GM23338 (cell line): ENCODE results near the gene PARD3. TPM values are rescaled to one million over a fixed set of nuclear protein-coding genes. Genes with fewer than 3 reads are reported as not detected.
A peak's percentile ranks its signal among the peaks of the same experiment; 100 is the strongest.

ENCODE experiments used
- ATAC-seq: fragments of 200-7000 bp; cut with Tn5 transposase; 3 replicates; pipeline ENCODE4 v1.9.1; 2020
- DNase-seq: peaks from one replicate; pipeline ENCODE4 v3.0.0-alpha.2; 2015; ENCODE audit warnings: low spot score
- H2AFZ ChIP-seq: fragments of 200-600 bp; sonication (generic); 2 replicates; pipeline ENCODE4 v1.8.0; 2016; ENCODE audit warnings: antibody characterized with exemption, mild to moderate bottlenecking, moderate library complexity
- H3F3A ChIP-seq: fragments of 200-600 bp; sonication (generic); replicated peaks from 2 replicates; pipeline ENCODE4 v1.8.0; 2017; ENCODE audit warnings: antibody characterized with exemption, mixed run types, low read depth
- H3K27ac ChIP-seq: fragments of 200-600 bp; sonication (generic); 2 replicates; pipeline ENCODE4 v1.6.1; 2016; ENCODE audit warnings: low read depth
- H3K27me3 ChIP-seq: fragments of 200-600 bp; sonication (generic); 2 replicates; pipeline ENCODE4 v1.8.0; 2016; ENCODE audit warnings: mild to moderate bottlenecking, mixed run types, moderate library complexity; ENCODE audit not compliant: insufficient read depth
- H3K36me3 ChIP-seq: fragments of 200-600 bp; sonication (generic); 2 replicates; pipeline ENCODE4 v1.8.0; 2016; ENCODE audit warnings: mild to moderate bottlenecking; ENCODE audit not compliant: insufficient read depth
- H3K4me1 ChIP-seq: fragments of 200-600 bp; sonication (generic); 2 replicates; pipeline ENCODE4 v1.8.0; 2016; ENCODE audit warnings: mild to moderate bottlenecking, moderate library complexity; ENCODE audit not compliant: insufficient read depth
- H3K4me2 ChIP-seq: fragments of 200-600 bp; sonication (generic); 2 replicates; pipeline ENCODE4 v1.7.1; 2017; ENCODE audit warnings: mixed run types
- H3K4me3 ChIP-seq: fragments of 200-600 bp; sonication (generic); 2 replicates; pipeline ENCODE4 v1.6.1; 2016; ENCODE audit warnings: mixed run types
- H3K79me2 ChIP-seq: fragments of 200-600 bp; sonication (generic); replicated peaks from 2 replicates; pipeline ENCODE4 v1.8.0; 2017; ENCODE audit warnings: mild to moderate bottlenecking; ENCODE audit not compliant: insufficient read depth
- H3K9me2 ChIP-seq: fragments of 200-600 bp; sonication (generic); 2 replicates; pipeline ENCODE4 v1.8.0; 2017; ENCODE audit not compliant: insufficient read depth
- H4K20me1 ChIP-seq: fragments of 200-600 bp; sonication (generic); replicated peaks from 2 replicates; pipeline ENCODE4 v1.8.0; 2017; ENCODE audit warnings: mild to moderate bottlenecking; ENCODE audit not compliant: insufficient read depth
- H3K27ac Mint-ChIP-seq: 2 replicates; pipeline ENCODE4 v1.8.0; 2020; ENCODE audit warnings: inconsistent platforms, mild to moderate bottlenecking, moderate library complexity, mixed read lengths
- H3K27me3 Mint-ChIP-seq: 3 replicates; pipeline ENCODE4 v1.8.0; 2022; ENCODE audit warnings: low read depth, mild to moderate bottlenecking, moderate library complexity, mixed read lengths, inconsistent platforms; ENCODE audit not compliant: insufficient read depth, poor library complexity
- H3K36me3 Mint-ChIP-seq: 3 replicates; pipeline ENCODE4 v1.8.0; 2021; ENCODE audit warnings: low read depth, mild to moderate bottlenecking, inconsistent platforms, moderate library complexity, mixed read lengths
- H3K4me1 Mint-ChIP-seq: 3 replicates; pipeline ENCODE4 v1.8.0; 2020; ENCODE audit warnings: mild to moderate bottlenecking, inconsistent platforms, mixed read lengths
- H3K4me3 Mint-ChIP-seq: 3 replicates; pipeline ENCODE4 v1.8.0; 2021; ENCODE audit warnings: moderate library complexity, mild to moderate bottlenecking, inconsistent platforms, mixed read lengths
- H3K9me3 Mint-ChIP-seq: 3 replicates; pipeline ENCODE4 v1.8.0; 2020; ENCODE audit warnings: moderate library complexity, mild to moderate bottlenecking, inconsistent platforms, mixed read lengths
- CTCF ChIP-seq, 2 experiments: fragments of 200-600 bp in 1 of 2; sonication (generic) in 1 of 2; conservative IDR thresholded peaks; 2 replicates each; pipeline versions ENCODE4 v1.5.1 to v1.6.1; 2016 to 2017; ENCODE audit warnings: antibody characterized with exemption in 2 of 2, low read depth in 2 of 2, mild to moderate bottlenecking in 2 of 2, moderate library complexity in 1 of 2
- ETS1 ChIP-seq: IDR thresholded peaks from 2 replicates; pipeline ENCODE4 v1.6.1; 2016; ENCODE audit warnings: antibody characterized with exemption
- EZH2 ChIP-seq: fragments of 200-600 bp; sonication (generic); IDR thresholded peaks from one replicate; pipeline ENCODE4 v1.8.0; 2017; ENCODE audit warnings: antibody characterized with exemption, mild to moderate bottlenecking, low read depth; ENCODE audit not compliant: unreplicated experiment
- EZH2phosphoT487 ChIP-seq: fragments of 200-600 bp; sonication (generic); IDR thresholded peaks from one replicate; pipeline ENCODE4 v1.8.1; 2018; ENCODE audit warnings: antibody characterized with exemption; ENCODE audit not compliant: unreplicated experiment
- JUNB ChIP-seq: IDR thresholded peaks from one replicate; pipeline ENCODE4 v1.6.1; 2016; ENCODE audit warnings: antibody characterized with exemption; ENCODE audit not compliant: unreplicated experiment
- NANOG ChIP-seq: IDR thresholded peaks from 2 replicates; pipeline ENCODE4 v1.6.1; 2016; ENCODE audit warnings: antibody characterized with exemption, borderline replicate concordance
- POLR2AphosphoS5 ChIP-seq: IDR thresholded peaks from 2 replicates; pipeline ENCODE4 v1.6.1; 2016; ENCODE audit warnings: antibody characterized with exemption, low read depth
- REST ChIP-seq: IDR thresholded peaks from one replicate; pipeline ENCODE4 v1.6.1; 2018; ENCODE audit warnings: antibody characterized with exemption; ENCODE audit not compliant: unreplicated experiment
- STAT1 ChIP-seq: IDR thresholded peaks from one replicate; pipeline ENCODE4 v1.6.1; 2016; ENCODE audit warnings: antibody characterized with exemption; ENCODE audit not compliant: unreplicated experiment
- ZNF331 ChIP-seq: fragments of 250-450 bp; sonication (Bioruptor Pico); IDR thresholded peaks from 2 replicates; pipeline ENCODE4 v1.5.0; 2020; ENCODE audit warnings: low read depth, mild to moderate bottlenecking, moderate library complexity
- ZNF462 ChIP-seq: fragments of 250-450 bp; sonication (Bioruptor Pico); IDR thresholded peaks from 2 replicates; pipeline ENCODE4 v1.5.0; 2020; ENCODE audit warnings: mild to moderate bottlenecking, moderate library complexity
- polyA plus RNA-seq: library from polyadenylated mRNA; unstranded; fragments of >200 nt; fragmentation: Nextera tagmentation; extraction: Ambion mirVana; gene quantifications from 2 replicates; pipeline ENCODE4 v1.2.1, GENCODE V29; 2016
- total RNA-seq: library from RNA; depleted of rRNA; stranded (reverse); fragments of >200 nt; shearing (Covaris generic); gene quantifications from 2 replicates; pipeline ENCODE4 v1.2.3, GENCODE V29; 2014

PARD3 gene
- total and polyA plus RNA-seq, 2 experiments from 2014 or later, result 30.2 to 51.4 TPM

- H3K27ac Mint-ChIP-seq, result 0 out of 2 replicates have a peak overlapping the region, but pooled peaks have one; percentile 0
- H3K4me2 ChIP-seq, result no peak overlapping the region
- H3K4me1 Mint-ChIP-seq, result peaks cover 4% of the 10 kb centered on the region; the same call in 1 of the 3 replicates
- no peak overlapping the region for H3K4me3 ChIP-seq
- no peaks in the 10 kb centered on the region for H3K27me3 ChIP-seq
- H3K9me2 ChIP-seq, result no peaks in the 10 kb centered on the region
- H3K36me3 Mint-ChIP-seq, result no peaks in the 10 kb centered on the region
- H3K9me3 Mint-ChIP-seq, result no peaks in the 10 kb centered on the region
- no peaks in the 10 kb centered on the region for H4K20me1 ChIP-seq
- H3K79me2 ChIP-seq, result 0 out of 2 replicates have a peak, but pooled peaks cover 4% of the 10 kb centered on the region
- no peaks in the 10 kb centered on the region for H3K4me1 ChIP-seq
- peaks cover 2% of the 10 kb centered on the region for H3K27me3 Mint-ChIP-seq
- ATAC-seq (no peak), DNase-seq (no peak)
- H3K36me3 ChIP-seq, result no peaks in the 10 kb centered on the region
- no peak for TF ChIP-seq ZNF331 (CRISPR knock-in tag)
- TF ChIP-seq NANOG, result no peak
- no peak for TF ChIP-seq ZNF462 (CRISPR knock-in tag)
- no peak for TF ChIP-seq STAT1
- TF ChIP-seq EZH2phosphoT487, result no peak
- TF ChIP-seq JUNB, result no peak
- no peak for TF ChIP-seq ETS1
- TF ChIP-seq POLR2AphosphoS5, result no peak
- no peak for TF ChIP-seq CTCF (conservative IDR thresholded peaks at IDR 0.05; ENCODE audit: low read depth in 2 of 2)
- no peak for TF ChIP-seq REST
- no peak for TF ChIP-seq EZH2
- H3F3A ChIP-seq, result no peaks in the 10 kb centered on the region
- H3K4me3 Mint-ChIP-seq, result no peak overlapping the region
- H2AFZ ChIP-seq, result no peak overlapping the region
- H3K27ac ChIP-seq, result no peak overlapping the region
Measured at GRCh38 chr10:34470307-34470706, 344.8 kb downstream of the PARD3 start.
